NK-92 treated with Interleukin-12 subunit alpha and Interleukin-12 subunit beta, amount 100 ng/mL, for 24 hours (cell line): ENCODE results near the gene HIRIP3.
"Not testable (repeated sequence)": the region's sequence is repeated elsewhere in the genome, so short reads cannot be mapped to it uniquely, and the experiment has no call there.

Experiments
- DNase-seq: peaks from one replicate; lab custom pipeline; 2025; lab: John Stamatoyannopoulos, UW

Gene HIRIP3

GRCh38 chr16:29995324-29995910 is at the start of gene HIRIP3:
Gene HIRIP3 (minus strand): TSS chr16:29995617. CDS start chr16:29995605, 12 bp downstream.
- peak; percentile 77 for DNase-seq

- DNase-seq: no peak
These were observed 46.4 kb upstream of the HIRIP3 start for GRCh38 chr16:30041841-30042240.

DNA sequence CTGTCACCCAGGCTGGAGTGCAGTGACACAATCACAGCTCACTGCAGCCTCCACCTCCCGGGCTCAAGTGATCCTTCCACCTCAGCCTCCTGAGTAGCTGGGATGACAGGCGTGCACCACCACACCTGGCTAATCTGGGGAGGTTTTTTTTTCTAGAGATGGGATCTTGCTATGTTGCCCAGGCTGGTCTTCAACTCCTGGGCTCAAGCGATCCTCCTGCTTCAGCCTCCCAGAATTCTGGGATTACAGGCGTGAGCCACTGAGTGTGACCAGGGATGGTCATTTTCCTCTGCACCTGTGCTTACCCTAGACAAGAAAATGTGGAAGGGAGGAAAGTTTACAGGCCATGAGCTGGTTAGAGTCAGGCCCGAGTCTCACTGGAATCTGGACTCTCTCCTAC is 45.3 kb upstream of the HIRIP3 start:
- DNase-seq: not testable (repeated sequence)

- DNase-seq: no peak
These were observed 44.8 kb upstream of the HIRIP3 start for GRCh38 chr16:30040221-30040620.

DNA sequence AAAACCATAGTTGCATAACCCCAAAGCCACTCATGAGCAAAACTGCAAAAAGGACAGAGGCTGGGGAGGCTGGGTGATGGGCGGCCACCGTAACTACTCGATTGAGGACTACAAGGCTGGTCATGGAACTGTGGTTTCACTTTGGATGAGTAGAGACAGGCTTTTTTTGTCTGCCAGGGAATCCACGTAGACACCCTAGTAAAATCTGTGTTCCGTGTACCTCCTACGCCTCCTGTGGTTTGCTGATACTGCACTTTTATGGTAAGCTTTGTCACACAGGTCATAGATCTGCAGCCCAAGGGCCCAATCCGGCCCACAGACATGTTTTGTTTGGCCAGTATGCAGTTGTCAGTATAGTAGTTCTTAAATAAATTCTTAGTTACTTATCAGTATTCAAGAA is 37.9 kb upstream of the HIRIP3 start:
- no peak for DNase-seq

DNA sequence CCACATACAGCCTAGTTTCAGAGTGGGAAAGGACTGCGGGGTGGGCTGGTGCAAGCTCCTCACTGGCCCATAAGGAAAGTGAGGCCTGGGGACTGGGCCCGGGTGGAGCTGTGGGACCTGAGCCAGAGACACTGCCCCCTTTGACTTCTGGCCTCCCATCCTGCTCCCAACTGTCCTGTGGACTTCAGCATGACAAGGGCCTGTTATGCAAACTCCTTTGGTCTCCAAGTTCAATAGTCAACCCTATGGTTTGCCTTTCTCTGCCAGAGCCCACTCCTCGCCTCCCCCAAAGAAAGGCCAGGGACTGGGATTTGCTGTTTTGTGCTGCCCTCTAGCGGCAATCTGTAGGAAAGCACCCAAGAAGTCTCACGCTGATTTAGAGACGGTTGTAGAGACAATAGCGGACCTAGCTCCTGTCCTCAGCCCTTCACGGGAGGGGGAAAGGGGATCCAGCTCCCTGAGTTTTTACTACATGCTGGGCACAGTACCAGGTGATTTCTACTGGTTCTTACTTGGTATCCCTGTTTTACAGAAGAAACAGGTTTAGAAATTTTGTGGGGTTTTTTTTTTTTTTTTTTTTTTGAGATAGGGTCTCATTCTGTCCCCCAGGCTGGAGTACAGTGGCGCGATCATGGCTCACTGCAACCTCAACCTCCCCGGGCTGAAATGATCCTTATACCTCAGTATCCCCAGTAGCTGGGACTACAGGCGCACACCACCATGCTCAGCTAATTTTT is 36.8 kb upstream of the HIRIP3 start:
- peak; percentile 35 for DNase-seq

GRCh38 chr16:30031477-30031918 is 36.1 kb upstream of the HIRIP3 start:
- DNase-seq: no peak

DNA sequence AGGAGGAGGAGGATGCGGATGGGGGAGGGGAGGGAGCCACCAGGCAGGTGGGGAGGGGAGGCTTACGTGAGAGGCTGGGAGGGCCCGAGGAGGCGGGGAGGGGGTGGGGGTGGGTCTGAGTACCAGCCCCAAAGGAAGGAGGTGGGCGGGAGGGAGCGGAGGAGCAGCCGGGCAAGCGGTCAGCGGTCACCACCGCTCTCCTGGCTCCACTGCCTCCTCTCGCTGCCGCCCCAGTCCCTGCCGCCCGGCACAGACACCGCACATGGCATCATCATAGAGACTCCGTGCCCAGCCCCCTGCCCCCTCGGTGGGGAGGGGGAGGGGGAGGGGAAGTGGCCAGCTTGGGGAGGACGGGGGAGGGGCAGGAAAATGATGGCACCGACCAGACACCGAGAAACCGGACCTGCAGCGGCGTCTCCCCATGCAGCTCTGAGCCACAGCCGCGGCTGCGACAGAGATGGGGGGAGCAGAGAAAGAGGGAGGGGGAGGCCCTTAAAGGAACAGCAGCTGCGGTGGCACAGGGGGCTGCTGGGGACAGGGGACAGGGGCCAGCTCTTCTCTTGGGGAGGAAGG is 35.5 kb upstream of the HIRIP3 start, which contains the start of gene TLCD3B:
Gene TLCD3B, minus strand, starts transcription at position 431 of the 573 bp plus-strand sequence. CDS start 744 bp downstream, outside the sequence.
- DNase-seq: no peak

GRCh38 chr16:30030011-30030685 is 34.7 kb upstream of the HIRIP3 start:
- no peak for DNase-seq

DNA sequence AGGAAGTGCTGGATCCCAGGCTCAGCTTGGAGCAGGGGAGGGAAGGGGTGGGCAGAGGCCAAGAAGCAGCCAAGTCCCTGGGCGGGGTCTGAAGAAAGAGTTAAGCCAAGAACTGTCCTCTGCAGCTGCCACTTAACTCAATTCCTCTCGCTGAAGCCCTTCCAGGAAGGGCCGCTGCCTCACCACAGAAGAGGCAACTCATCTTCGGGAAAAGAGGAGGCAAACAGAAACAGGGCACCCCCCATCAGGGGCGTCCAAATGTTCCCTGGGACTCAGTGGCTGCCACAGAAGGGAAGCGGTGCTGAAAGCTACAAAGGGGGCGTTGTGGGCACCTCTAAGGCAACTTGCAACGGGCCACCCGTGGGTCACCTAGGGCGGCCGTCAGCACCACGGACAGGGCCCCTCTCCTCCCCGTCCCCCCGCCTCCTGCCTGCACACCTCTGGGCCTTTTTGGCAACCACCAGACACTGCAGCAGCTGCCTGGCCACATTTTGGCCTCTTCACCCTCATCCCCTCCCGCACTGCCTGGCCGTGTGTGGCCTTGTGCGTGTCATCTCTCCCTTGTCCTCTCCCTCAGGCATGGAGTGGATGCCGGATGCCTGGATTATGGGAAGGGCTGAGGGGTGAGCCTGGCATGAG is 33.1 kb upstream of the HIRIP3 start:
- no peak for DNase-seq

DNA sequence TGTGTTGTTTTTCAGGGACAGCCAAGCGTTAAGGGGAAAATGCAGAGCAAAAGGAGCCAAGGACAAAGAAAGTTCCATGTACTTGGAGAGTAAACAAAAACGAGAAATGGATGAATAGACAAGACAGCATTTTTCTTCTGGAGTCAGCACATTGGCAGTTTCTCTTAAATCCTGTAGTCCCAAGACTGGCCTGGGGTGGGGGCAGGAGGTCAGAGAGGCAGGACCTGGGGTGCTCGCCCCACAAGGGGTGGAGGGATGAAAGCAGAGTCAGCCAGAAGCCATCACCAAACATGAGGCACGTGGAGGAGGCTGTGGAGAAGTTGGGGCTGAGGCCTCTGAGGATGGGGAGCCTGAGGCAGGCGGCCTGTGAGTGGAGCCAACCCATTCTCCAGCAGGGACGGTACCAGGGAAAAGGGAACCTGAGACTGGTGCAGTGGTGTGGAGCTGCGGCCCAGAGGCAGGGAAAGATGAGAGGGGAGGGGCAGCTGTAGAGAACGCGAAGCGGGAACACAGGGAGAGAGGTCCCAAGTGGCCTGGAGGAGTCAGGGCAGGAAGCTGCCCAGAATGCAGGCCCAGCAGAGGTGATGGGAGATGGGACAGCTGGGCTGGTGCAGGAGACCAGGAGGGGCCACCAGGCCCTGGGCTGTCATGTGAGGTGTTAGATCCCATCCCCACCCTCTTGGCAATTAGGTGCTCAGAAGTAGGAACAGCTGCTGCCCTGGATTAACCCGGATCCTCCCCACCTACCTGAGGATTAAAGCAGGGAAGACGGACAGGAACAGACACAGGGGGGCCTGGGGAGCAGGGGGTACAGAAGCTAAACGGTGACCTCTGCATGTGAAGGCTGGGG is 32.4 kb upstream of the HIRIP3 start:
- no peak for DNase-seq

GRCh38 chr16:30026449-30026848 is 31.0 kb upstream of the HIRIP3 start:
- DNase-seq: no peak

DNA sequence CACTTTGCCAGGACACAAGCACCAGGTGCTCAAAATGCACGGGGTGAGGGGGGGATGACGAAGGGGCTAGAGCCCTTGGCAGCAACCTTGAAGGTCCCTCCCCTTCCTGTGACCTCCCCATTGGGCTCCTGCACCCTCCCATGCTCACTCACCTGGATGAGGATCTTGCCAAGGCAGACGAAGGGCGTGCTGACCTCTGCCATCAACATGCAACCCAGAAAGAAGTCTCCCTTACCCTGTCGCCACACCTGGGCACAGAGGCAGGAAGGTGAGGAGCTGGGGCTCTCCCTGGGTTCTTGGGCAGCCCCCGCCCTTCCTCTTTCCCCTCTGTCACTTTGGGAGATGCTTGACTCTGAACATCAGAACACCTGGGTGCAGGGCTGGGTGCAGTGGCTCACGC is 30.2 kb upstream of the HIRIP3 start:
- DNase-seq: no peak

DNA sequence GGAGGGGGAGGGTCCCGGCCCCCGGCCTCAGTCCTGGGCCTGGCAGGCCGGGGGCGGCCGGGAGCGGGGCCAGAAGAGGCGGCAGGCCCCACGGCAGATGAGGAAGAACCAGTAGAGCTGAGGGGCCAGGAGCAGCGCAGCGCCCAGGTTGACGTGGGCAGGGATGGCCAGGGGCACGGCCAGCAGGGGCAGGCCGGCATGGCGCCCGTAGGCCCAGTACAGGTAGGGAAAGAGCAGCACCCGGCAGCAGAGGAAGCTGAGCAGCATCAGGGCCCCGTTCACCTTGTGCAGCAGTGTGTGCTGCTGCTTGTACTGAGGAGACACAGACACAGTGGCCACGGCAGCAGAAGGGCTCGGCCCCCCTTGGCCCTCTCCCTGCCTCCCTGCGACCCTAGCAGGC is 29.7 kb upstream of the HIRIP3 start:
- DNase-seq: no peak

GRCh38 chr16:30024451-30024850 is 29.0 kb upstream of the HIRIP3 start:
- no peak for DNase-seq

DNA sequence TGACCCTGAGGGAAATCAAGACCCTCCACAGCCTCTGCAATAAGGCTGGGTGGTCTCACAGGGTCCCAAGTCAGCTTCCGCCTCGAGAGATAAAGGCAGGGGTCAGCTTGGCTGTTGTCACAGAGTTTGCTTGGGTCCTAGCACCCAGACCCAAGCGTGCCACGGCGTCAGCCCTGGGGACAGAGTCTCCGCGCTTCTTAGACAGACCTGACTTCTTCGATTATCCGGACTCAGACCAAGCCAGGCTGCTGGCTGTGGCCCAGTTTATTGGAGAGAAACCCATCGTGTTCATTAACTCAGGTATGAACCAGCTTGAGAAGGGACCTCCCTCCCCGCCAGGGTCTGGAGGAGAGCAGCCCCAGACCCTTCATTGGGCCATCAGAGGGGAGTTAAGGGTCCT is 28.2 kb upstream of the HIRIP3 start:
- DNase-seq: no peak

- no peak for DNase-seq
These were observed 27.5 kb upstream of the HIRIP3 start, which contains the start of gene C16orf92 for GRCh38 chr16:30022887-30023286. Gene C16orf92 (plus strand): TSS chr16:30023198. CDS start chr16:30023341, 143 bp downstream.

DNA sequence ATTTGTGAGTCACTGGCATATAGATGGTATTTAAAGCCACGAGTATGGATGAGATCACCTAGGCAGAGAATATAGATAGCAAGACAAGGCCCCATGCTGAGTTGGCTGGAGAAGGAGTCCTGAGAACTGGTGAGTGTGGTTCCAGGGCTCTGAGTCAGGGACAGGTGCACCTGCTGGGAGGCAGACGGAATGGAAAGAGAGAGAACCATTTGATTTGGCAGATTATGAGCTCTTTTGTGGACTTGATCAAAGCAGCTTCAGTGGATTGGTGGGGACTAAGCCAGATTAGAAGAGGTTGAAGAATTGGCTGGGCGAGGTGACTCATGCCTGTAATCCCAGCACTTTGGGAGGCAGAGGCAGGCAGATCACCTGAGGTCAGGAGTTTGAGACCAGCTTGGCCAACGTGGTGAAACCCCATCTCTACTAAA is 23.3 kb upstream of the HIRIP3 start:
- DNase-seq: no peak

- DNase-seq: not testable (repeated sequence)
These were observed 22.5 kb upstream of the HIRIP3 start for GRCh38 chr16:30017937-30018336.

DNA sequence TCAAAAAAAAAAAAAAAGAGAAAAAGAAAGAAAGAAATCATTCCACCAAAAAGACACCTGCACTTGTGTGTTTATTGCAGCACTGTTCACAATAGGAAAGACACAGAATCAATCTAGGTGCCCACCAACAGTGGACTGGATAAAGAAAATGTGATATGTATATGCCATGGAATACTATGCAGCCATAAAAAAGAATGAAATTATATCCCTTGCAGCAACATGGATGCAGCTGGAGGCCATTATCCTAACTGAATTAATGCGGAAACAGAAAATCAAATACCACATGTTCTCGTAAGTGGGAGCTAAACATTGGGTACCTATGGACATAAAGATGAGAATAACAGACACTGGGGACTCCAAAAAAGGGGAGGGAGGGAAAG is 21.9 kb upstream of the HIRIP3 start:
- DNase-seq: no peak
